Keratinocyte (primary cell): Measurements from ENCODE around the gene AARSD1. TPM values are rescaled to one million over a fixed set of nuclear protein-coding genes. Genes with fewer than 3 reads are reported as not detected.
A peak's percentile ranks its signal among the peaks of the same experiment; 100 is the strongest.

Source experiments
- DNase-seq: peaks from one replicate; pipeline ENCODE4 v3.0.0-alpha.2; 2011; ENCODE audit warnings: low read depth, missing footprints, low spot score
- FAIRE-seq: peaks from 2 replicates; lab custom pipeline; 2011; peaks lifted over from hg19 to GRCh38; lab: Jason Lieb, UNC
- H2AFZ ChIP-seq: 2 replicates; pipeline ENCODE4 v1.6.0; 2012; ENCODE audit warnings: low read length, control low read depth, inconsistent platforms; ENCODE audit not compliant: control insufficient read depth
- H3K27ac ChIP-seq: 2 replicates; pipeline ENCODE4 v1.5.1; 2011; ENCODE audit warnings: low read length; ENCODE audit not compliant: control insufficient read depth, insufficient read depth
- H3K27me3 ChIP-seq: 3 replicates; pipeline ENCODE4 v1.6.0; 2011; ENCODE audit warnings: low read length; ENCODE audit not compliant: control insufficient read depth, insufficient read depth; ENCODE audit errors: extremely low read depth
- H3K36me3 ChIP-seq, 2 experiments: 2 replicates in 1 of 2; 3 replicates in 1 of 2; pipeline ENCODE4 v1.5.1; 2011; ENCODE audit warnings: low read length in 2 of 2, mild to moderate bottlenecking in 1 of 2; ENCODE audit not compliant: control insufficient read depth in 2 of 2, insufficient read depth in 2 of 2; ENCODE audit errors: extremely low read depth in 1 of 2
- H3K4me1 ChIP-seq: 3 replicates; pipeline ENCODE4 v1.5.1; 2011; ENCODE audit warnings: low read length; ENCODE audit not compliant: control insufficient read depth, insufficient read depth; ENCODE audit errors: extremely low read depth
- H3K4me2 ChIP-seq: 3 replicates; pipeline ENCODE4 v1.6.0; 2011; ENCODE audit warnings: low read depth, low read length; ENCODE audit not compliant: control insufficient read depth, insufficient read depth; ENCODE audit errors: extremely low read depth
- H3K4me3 ChIP-seq, 3 experiments: fragments of 200-600 bp in 1 of 3; sonication (generic) in 1 of 3; 2 replicates in 2 of 3; 3 replicates in 1 of 3; pipeline ENCODE4 v1.5.1; 2011 to 2016; ENCODE audit warnings: low read length in 3 of 3, mild to moderate bottlenecking in 3 of 3, control low read depth in 2 of 3, inconsistent platforms in 1 of 3, low read depth in 1 of 3, mixed read lengths in 1 of 3, mixed run types in 1 of 3, moderate library complexity in 1 of 3; ENCODE audit not compliant: control insufficient read depth in 2 of 3, insufficient read depth in 2 of 3; ENCODE audit errors: extremely low read depth in 1 of 3
- H3K79me2 ChIP-seq: 2 replicates; pipeline ENCODE4 v1.6.0; 2012; ENCODE audit warnings: low read length; ENCODE audit not compliant: control insufficient read depth, insufficient read depth
- H3K9ac ChIP-seq: 3 replicates; pipeline ENCODE4 v1.6.0; 2011; ENCODE audit warnings: low read length; ENCODE audit not compliant: control insufficient read depth, insufficient read depth; ENCODE audit errors: extremely low read depth
- H3K9me1 ChIP-seq: 3 replicates; pipeline ENCODE4 v1.6.0; 2011; ENCODE audit warnings: low read length; ENCODE audit not compliant: control insufficient read depth, insufficient read depth; ENCODE audit errors: extremely low read depth
- H3K9me3 ChIP-seq: 2 replicates; pipeline ENCODE4 v1.5.1; 2012; ENCODE audit warnings: low read depth, low read length; ENCODE audit not compliant: control insufficient read depth
- H4K20me1 ChIP-seq: 3 replicates; pipeline ENCODE4 v1.6.0; 2011; ENCODE audit warnings: low read length; ENCODE audit not compliant: control insufficient read depth, insufficient read depth; ENCODE audit errors: extremely low read depth
- CTCF ChIP-seq, 3 experiments: IDR thresholded peaks in 1 of 3; conservative IDR thresholded peaks in 1 of 3; optimal IDR thresholded peaks in 1 of 3; 2 replicates in 2 of 3; 3 replicates in 1 of 3; pipeline versions ENCODE3 to v1.5.1; 2011; ENCODE audit warnings: low read length in 3 of 3, mild to moderate bottlenecking in 3 of 3, moderate library complexity in 2 of 3, control low read depth in 1 of 3, inconsistent platforms in 1 of 3; ENCODE audit not compliant: insufficient read depth in 2 of 3; ENCODE audit errors: extremely low read depth in 1 of 3
- EZH2 ChIP-seq: IDR thresholded peaks from one replicate; pipeline ENCODE4 v1.6.1; 2012; ENCODE audit warnings: inconsistent platforms, mild to moderate bottlenecking, low read length, moderate library complexity
- dilution Hi-C: fragments of 300-500 bp; cut with MboI; formaldehyde crosslinking; loops from one replicate; pipeline ENCODE4 v1.7.0; 2020; ENCODE audit warnings: low sequenced_read_pairs; ENCODE audit not compliant: extremely low pct_ligation_motif_present
- polyA plus RNA-seq, 5 experiments: library from polyadenylated mRNA; depleted of rRNA in 3 of 5; stranded (reverse) in 3 of 5; stranded (forward) in 1 of 5; unstranded in 1 of 5; fragments of >200 nt; gene quantifications; 1 replicate in 1 of 5; 2 replicates in 3 of 5; 3 replicates in 1 of 5; pipeline versions ENCODE4 v1.2.1 to v1.2.3, GENCODE V29; 2011 to 2012; ENCODE audit warnings: missing spikeins in 2 of 5, low read depth in 1 of 5, low replicate concordance in 1 of 5

AARSD1 gene
- polyA plus RNA-seq, 1 donor (not counting 4 experiments of a cell fraction or from before 2014, with no cell fraction given) = 49.3 TPM

DNA sequence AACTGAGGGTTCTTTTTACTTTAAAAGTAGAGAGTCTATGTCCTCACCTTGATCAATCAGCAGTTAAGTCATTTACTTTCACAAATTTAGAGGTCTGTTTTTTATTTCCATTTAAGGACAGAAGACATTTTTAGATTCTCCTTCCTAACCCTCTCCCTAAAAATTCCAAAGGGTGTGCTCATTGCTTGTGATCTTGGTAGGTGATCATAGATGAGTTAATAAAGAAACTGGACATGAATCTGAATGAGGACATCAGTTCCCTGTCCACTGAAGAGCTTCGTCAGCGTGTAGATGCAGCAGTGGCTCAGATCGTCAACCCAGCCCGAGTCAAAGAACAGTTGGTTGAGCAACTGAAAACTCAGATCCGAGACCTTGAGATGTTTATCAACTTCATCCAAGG, 24.9 kb upstream of the AARSD1 start:
- Histone ChIP-seq H3K9me1 (no peaks in the 10 kb centered on the region), H4K20me1 (no peaks in the 10 kb centered on the region), H3K4me2 (no peak overlapping the region), H3K4me1 (peaks cover 29% of the 10 kb centered on the region), H2AFZ (no peak overlapping the region), H3K9me3 (no peaks in the 10 kb centered on the region), H3K9ac (no peak overlapping the region), H3K27me3 (no peaks in the 10 kb centered on the region), H3K79me2 (peaks cover 3% of the 10 kb centered on the region), H3K4me3 (no peak overlapping the region), H3K27ac (peak overlapping the region; percentile 60), H3K36me3 (peaks cover 15 to 29% of the 10 kb centered on the region in 2 experiments)
- DNase-seq (no peak), FAIRE-seq (no peak)
- dilution Hi-C loops = no loop called here
- TF ChIP-seq EZH2 (no peak), CTCF (optimal IDR thresholded peaks at IDR 0.05 in 1 of 3, IDR thresholded peaks at IDR 0.05 in 1 of 3, conservative IDR thresholded peaks at IDR 0.05 in 1 of 3; ENCODE audit: extremely low read depth in 1 of 3, insufficient read depth in 2 of 3, low read length in 3 of 3) (no peak)

- DNase-seq (no peak), FAIRE-seq (no peak)
- dilution Hi-C loops = no loop called here
- H4K20me1 ChIP-seq = no peaks in the 10 kb centered on the region
- no peak overlapping the region for H3K27ac ChIP-seq
- no peaks in the 10 kb centered on the region for H3K9me3 ChIP-seq
- no peaks in the 10 kb centered on the region for H3K9me1 ChIP-seq
- peaks cover 24% of the 10 kb centered on the region for H3K4me1 ChIP-seq
- H3K4me2 ChIP-seq = no peak overlapping the region
- H3K79me2 ChIP-seq = peaks cover 34% of the 10 kb centered on the region
- H3K4me3 ChIP-seq = no peak overlapping the region
- no peak overlapping the region for H2AFZ ChIP-seq
- H3K9ac ChIP-seq = no peak overlapping the region
- no peak for TF ChIP-seq CTCF (optimal IDR thresholded peaks at IDR 0.05 in 1 of 3, IDR thresholded peaks at IDR 0.05 in 1 of 3, conservative IDR thresholded peaks at IDR 0.05 in 1 of 3; ENCODE audit: extremely low read depth in 1 of 3, insufficient read depth in 2 of 3, low read length in 3 of 3)
- TF ChIP-seq EZH2 = no peak
- H3K36me3 ChIP-seq = peaks cover 4 to 20% of the 10 kb centered on the region in 2 experiments
- H3K27me3 ChIP-seq = no peaks in the 10 kb centered on the region
Observed at GRCh38 chr17:42985225-42985624, 21.0 kb upstream of the AARSD1 start.
